ENCODE measurements around the gene FBXL13.

The FBXL13 gene

GRCh38 chr7:102849079-102849478, 225.5 kb downstream of the FBXL13 start:
- no peaks in the 10 kb centered on the region for H3K79me2 ChIP-seq (ENCODE audit: insufficient read depth, low read length)
- no peaks in the 10 kb centered on the region for H3K9me3 ChIP-seq (ENCODE audit: low read length)
- H2AFZ ChIP-seq (ENCODE audit: low read length), result no peak overlapping the region
- no peaks in the 10 kb centered on the region for H4K20me1 ChIP-seq (ENCODE audit: insufficient read depth, low read length)
- no peaks in the 10 kb centered on the region for H3F3A ChIP-seq (ENCODE audit: insufficient read depth, low read length)
- no peaks in the 10 kb centered on the region for H3K36me3 ChIP-seq (ENCODE audit: insufficient read depth, low read length)
- no peaks in the 10 kb centered on the region for H3K4me1 ChIP-seq (ENCODE audit: insufficient read depth, low read length, severe bottlenecking)
- H3K27me3 ChIP-seq (ENCODE audit: insufficient read depth, low read length), result no peaks in the 10 kb centered on the region
- no peak overlapping the region for H3K9ac ChIP-seq (ENCODE audit: low read length)
- H3K27ac ChIP-seq (ENCODE audit: low read depth, low read length, poor library complexity, severe bottlenecking), result no peak overlapping the region
- H3K9me2 ChIP-seq (ENCODE audit: low read depth, low read length), result no peaks in the 10 kb centered on the region
- no peak overlapping the region for H3K4me3 ChIP-seq (ENCODE audit: low read depth, low read length, poor library complexity, severe bottlenecking)
- no peak for TF ChIP-seq CTCF (IDR thresholded peaks at IDR 0.05; ENCODE audit: low read length)
- no peak for TF ChIP-seq EZH2 (IDR thresholded peaks at IDR 0.05; ENCODE audit: borderline replicate concordance, low read length)
- no peak overlapping the region for H3K4me2 ChIP-seq (ENCODE audit: low read length)

DNA sequence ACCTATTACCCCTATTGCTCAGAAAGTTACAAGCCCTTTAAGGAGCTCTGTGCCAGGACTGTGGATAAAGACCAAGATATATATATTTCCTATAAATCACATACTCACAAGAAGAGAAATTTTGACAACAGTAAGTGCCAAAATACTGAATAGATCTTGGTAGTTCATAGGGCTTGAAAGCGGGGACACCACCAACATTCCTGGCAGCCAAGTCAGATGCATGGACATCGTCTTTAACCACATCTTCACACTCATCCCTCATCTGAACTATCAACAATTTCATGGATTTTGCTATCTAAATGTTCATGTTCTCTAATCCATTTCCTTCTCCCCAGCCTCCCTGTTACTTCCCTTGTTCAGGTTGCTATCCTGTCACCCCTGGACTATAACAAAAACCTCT, 229.2 kb downstream of the FBXL13 start:
- no peaks in the 10 kb centered on the region for H3K4me1 ChIP-seq (ENCODE audit: insufficient read depth, low read length, severe bottlenecking)
- no peaks in the 10 kb centered on the region for H3K9me2 ChIP-seq (ENCODE audit: low read depth, low read length)
- H3K9me3 ChIP-seq (ENCODE audit: low read length), result no peaks in the 10 kb centered on the region
- no peak overlapping the region for H3K4me3 ChIP-seq (ENCODE audit: low read depth, low read length, poor library complexity, severe bottlenecking)
- H3F3A ChIP-seq (ENCODE audit: insufficient read depth, low read length), result no peaks in the 10 kb centered on the region
- H3K4me2 ChIP-seq (ENCODE audit: low read length), result no peak overlapping the region
- H3K79me2 ChIP-seq (ENCODE audit: insufficient read depth, low read length), result no peaks in the 10 kb centered on the region
- H2AFZ ChIP-seq (ENCODE audit: low read length), result no peak overlapping the region
- H3K27me3 ChIP-seq (ENCODE audit: insufficient read depth, low read length), result no peaks in the 10 kb centered on the region
- TF ChIP-seq CTCF (IDR thresholded peaks at IDR 0.05; ENCODE audit: low read length), result no peak
- no peak for TF ChIP-seq EZH2 (IDR thresholded peaks at IDR 0.05; ENCODE audit: borderline replicate concordance, low read length)
- no peaks in the 10 kb centered on the region for H3K36me3 ChIP-seq (ENCODE audit: insufficient read depth, low read length)
- no peak overlapping the region for H3K27ac ChIP-seq (ENCODE audit: low read depth, low read length, poor library complexity, severe bottlenecking)
- H4K20me1 ChIP-seq (ENCODE audit: insufficient read depth, low read length), result no peaks in the 10 kb centered on the region
- H3K9ac ChIP-seq (ENCODE audit: low read length), result no peak overlapping the region

GRCh38 chr7:102843850-102844249, 230.7 kb downstream of the FBXL13 start:
- H3K4me1 ChIP-seq (ENCODE audit: insufficient read depth, low read length, severe bottlenecking), result no peaks in the 10 kb centered on the region
- H3K4me2 ChIP-seq (ENCODE audit: low read length), result no peak overlapping the region
- TF ChIP-seq EZH2 (IDR thresholded peaks at IDR 0.05; ENCODE audit: borderline replicate concordance, low read length), result no peak
- no peak for TF ChIP-seq CTCF (IDR thresholded peaks at IDR 0.05; ENCODE audit: low read length)
- no peaks in the 10 kb centered on the region for H3K36me3 ChIP-seq (ENCODE audit: insufficient read depth, low read length)
- no peak overlapping the region for H3K9ac ChIP-seq (ENCODE audit: low read length)
- H4K20me1 ChIP-seq (ENCODE audit: insufficient read depth, low read length), result no peaks in the 10 kb centered on the region
- H2AFZ ChIP-seq (ENCODE audit: low read length), result no peak overlapping the region
- H3K4me3 ChIP-seq (ENCODE audit: low read depth, low read length, poor library complexity, severe bottlenecking), result no peak overlapping the region
- no peaks in the 10 kb centered on the region for H3F3A ChIP-seq (ENCODE audit: insufficient read depth, low read length)
- H3K27me3 ChIP-seq (ENCODE audit: insufficient read depth, low read length), result no peaks in the 10 kb centered on the region
- H3K27ac ChIP-seq (ENCODE audit: low read depth, low read length, poor library complexity, severe bottlenecking), result no peak overlapping the region
- H3K9me2 ChIP-seq (ENCODE audit: low read depth, low read length), result no peaks in the 10 kb centered on the region
- H3K9me3 ChIP-seq (ENCODE audit: low read length), result no peaks in the 10 kb centered on the region
- no peaks in the 10 kb centered on the region for H3K79me2 ChIP-seq (ENCODE audit: insufficient read depth, low read length)
